IPS-20b (cell line): ENCODE data around the gene TRIM63.

ENCODE experiments used
- H3K27ac ChIP-seq: one replicate; pipeline ENCODE4 v1.5.1; 2013; ENCODE audit warnings: low read length
- H3K27me3 ChIP-seq: 2 replicates; pipeline ENCODE4 v1.6.1; 2013; ENCODE audit warnings: mild to moderate bottlenecking, low read length, inconsistent platforms; ENCODE audit not compliant: insufficient read depth
- H3K36me3 ChIP-seq: 2 replicates; pipeline ENCODE4 v1.6.1; 2013; ENCODE audit warnings: low read depth, mild to moderate bottlenecking, inconsistent platforms, low read length, moderate library complexity; ENCODE audit not compliant: insufficient read depth
- H3K4me1 ChIP-seq: 2 replicates; pipeline ENCODE4 v1.6.1; 2013; ENCODE audit warnings: mild to moderate bottlenecking, control low read depth, inconsistent platforms, low read length, moderate library complexity; ENCODE audit not compliant: insufficient read depth
- H3K4me3 ChIP-seq: 2 replicates; pipeline ENCODE4 v1.5.1; 2013; ENCODE audit warnings: mild to moderate bottlenecking, low read length, inconsistent platforms
- H3K9ac ChIP-seq: 2 replicates; pipeline ENCODE4 v1.6.1; 2013; ENCODE audit warnings: low read depth, mild to moderate bottlenecking, inconsistent platforms, low read length, moderate library complexity
- H3K9me3 ChIP-seq: 2 replicates; pipeline ENCODE4 v1.6.1; 2013; ENCODE audit warnings: mild to moderate bottlenecking, low read depth, low read length, inconsistent platforms; ENCODE audit not compliant: insufficient read depth

The TRIM63 gene

GRCh38 chr1:26070296-26070962 is 3.0 kb upstream of the TRIM63 start:
- Histone ChIP-seq H3K4me1 (no peaks in the 10 kb centered on the region), H3K9me3 (no peaks in the 10 kb centered on the region), H3K4me3 (no peak overlapping the region), H3K27ac (no peak overlapping the region), H3K27me3 (no peaks in the 10 kb centered on the region), H3K9ac (no peak overlapping the region), H3K36me3 (no peaks in the 10 kb centered on the region)

- no peak overlapping the region for H3K27ac ChIP-seq
- no peak overlapping the region for H3K4me3 ChIP-seq
- H3K36me3 ChIP-seq = no peaks in the 10 kb centered on the region
- H3K9me3 ChIP-seq = no peaks in the 10 kb centered on the region
- H3K4me1 ChIP-seq = no peaks in the 10 kb centered on the region
- no peak overlapping the region for H3K9ac ChIP-seq
- H3K27me3 ChIP-seq = no peaks in the 10 kb centered on the region
Measured at GRCh38 chr1:26069941-26070295, 2.5 kb upstream of the TRIM63 start.

DNA sequence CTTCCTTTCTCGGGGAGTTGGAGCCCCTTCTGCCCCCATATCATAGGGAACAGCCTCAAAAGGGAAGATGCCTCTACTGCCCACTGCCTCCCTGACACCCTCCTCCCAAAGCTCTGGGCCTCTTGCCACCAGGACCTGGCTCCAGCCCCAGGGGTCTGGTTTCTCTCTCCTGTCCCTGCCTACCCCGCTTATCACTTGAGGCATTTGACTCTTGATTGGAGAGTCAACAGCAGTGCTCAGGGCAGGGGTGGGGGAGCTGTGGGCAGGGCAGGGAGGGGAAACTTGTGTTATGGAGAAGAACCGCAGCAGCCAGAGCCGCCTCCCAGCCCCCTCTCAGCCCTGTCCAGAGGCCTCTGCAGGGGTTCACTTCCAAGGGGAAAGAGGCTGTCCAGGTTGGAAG is 573 bp downstream of the TRIM63 start:
- Histone ChIP-seq H3K36me3 (no peaks in the 10 kb centered on the region), H3K9ac (no peak overlapping the region), H3K4me1 (no peaks in the 10 kb centered on the region), H3K27me3 (no peaks in the 10 kb centered on the region), H3K27ac (no peak overlapping the region), H3K9me3 (no peaks in the 10 kb centered on the region), H3K4me3 (no peak overlapping the region)

GRCh38 chr1:26066160-26066559 is 1.3 kb downstream of the TRIM63 start:
- Histone ChIP-seq H3K9ac (no peak overlapping the region), H3K27me3 (no peaks in the 10 kb centered on the region), H3K27ac (no peak overlapping the region), H3K4me3 (no peak overlapping the region), H3K9me3 (no peaks in the 10 kb centered on the region), H3K36me3 (no peaks in the 10 kb centered on the region), H3K4me1 (no peaks in the 10 kb centered on the region)

- no peak overlapping the region for H3K9ac ChIP-seq
- H3K36me3 ChIP-seq = no peaks in the 10 kb centered on the region
- no peaks in the 10 kb centered on the region; the same call in 1 of the 2 replicates for H3K27me3 ChIP-seq
- no peaks in the 10 kb centered on the region for H3K9me3 ChIP-seq
- no peak overlapping the region for H3K27ac ChIP-seq
- no peak overlapping the region for H3K4me3 ChIP-seq
- H3K4me1 ChIP-seq = no peaks in the 10 kb centered on the region
Measured at GRCh38 chr1:26064553-26064952, 2.9 kb downstream of the TRIM63 start.

GRCh38 chr1:26060832-26061574 is 6.4 kb downstream of the TRIM63 start:
- Histone ChIP-seq H3K27me3 (peaks cover 17% of the 10 kb centered on the region; the same call in 1 of the 2 replicates), H3K27ac (no peak overlapping the region)

GRCh38 chr1:26059906-26060305 is 7.5 kb downstream of the TRIM63 start:
- H3K27me3 ChIP-seq = peaks cover 17% of the 10 kb centered on the region; the same call in 1 of the 2 replicates
- H3K4me3 ChIP-seq = no peak overlapping the region
- H3K9ac ChIP-seq = no peak overlapping the region
- no peaks in the 10 kb centered on the region for H3K4me1 ChIP-seq
- H3K36me3 ChIP-seq = no peaks in the 10 kb centered on the region
- no peaks in the 10 kb centered on the region for H3K9me3 ChIP-seq
- no peak overlapping the region for H3K27ac ChIP-seq

More at GRCh38 chr1:26060832-26061574, 6.4 kb downstream of the TRIM63 start:
- Histone ChIP-seq H3K4me1 (no peaks in the 10 kb centered on the region), H3K36me3 (no peaks in the 10 kb centered on the region), H3K4me3 (no peak overlapping the region), H3K9me3 (no peaks in the 10 kb centered on the region), H3K9ac (no peak overlapping the region)

GRCh38 chr1:26058052-26058595 is 9.3 kb downstream of the TRIM63 start:
- no peaks in the 10 kb centered on the region for H3K9me3 ChIP-seq
- H3K27me3 ChIP-seq = peaks cover 28% of the 10 kb centered on the region
- H3K27ac ChIP-seq = no peak overlapping the region
- H3K9ac ChIP-seq = no peak overlapping the region
- no peaks in the 10 kb centered on the region for H3K36me3 ChIP-seq
- H3K4me1 ChIP-seq = no peaks in the 10 kb centered on the region
- no peak overlapping the region for H3K4me3 ChIP-seq

DNA sequence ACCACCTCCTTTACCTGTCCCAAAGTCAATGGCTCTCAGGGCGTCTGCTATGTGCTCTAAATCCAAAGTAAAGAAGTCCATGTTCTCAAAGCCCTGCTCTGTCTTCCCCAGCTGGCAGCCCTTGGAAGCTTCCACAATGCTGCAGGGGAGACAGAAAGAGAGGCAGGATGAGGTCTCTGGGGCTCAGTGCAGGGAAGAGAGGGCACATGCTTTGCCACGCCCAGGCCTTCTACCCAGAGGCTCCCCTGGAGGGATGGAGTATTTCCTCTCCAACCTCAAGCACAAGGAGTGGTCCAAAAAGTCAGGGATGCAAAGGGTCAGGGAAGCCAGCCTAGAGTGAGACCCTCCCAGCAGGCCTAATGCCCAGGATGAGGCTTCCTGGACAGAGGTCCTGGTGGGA is 10.2 kb downstream of the TRIM63 start:
- no peaks in the 10 kb centered on the region for H3K9me3 ChIP-seq
- H3K9ac ChIP-seq = no peak overlapping the region
- no peaks in the 10 kb centered on the region for H3K36me3 ChIP-seq
- no peak overlapping the region for H3K4me3 ChIP-seq
- H3K4me1 ChIP-seq = no peaks in the 10 kb centered on the region
- H3K27ac ChIP-seq = no peak overlapping the region
- H3K27me3 ChIP-seq = peaks cover 28% of the 10 kb centered on the region

DNA sequence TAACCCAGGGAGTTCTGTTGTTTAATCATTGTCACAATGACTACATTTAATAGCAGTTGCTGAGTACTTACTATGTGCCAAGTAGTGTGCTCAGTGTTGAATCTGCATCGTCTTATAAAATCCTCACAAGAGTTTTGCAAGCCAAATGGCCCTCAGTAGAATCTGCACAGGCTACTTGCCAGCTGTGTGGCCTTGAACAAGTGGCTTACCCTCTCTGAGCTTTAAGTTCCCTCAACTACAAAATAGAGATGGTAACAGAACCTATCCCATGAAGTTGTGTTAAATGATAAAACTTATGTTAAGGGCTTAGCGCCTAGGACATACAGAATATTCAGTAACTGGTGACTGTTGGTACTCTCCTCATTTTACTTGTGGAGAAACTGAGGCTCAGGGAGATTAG is 12.4 kb downstream of the TRIM63 start:
- H3K9me3 ChIP-seq = no peaks in the 10 kb centered on the region

DNA sequence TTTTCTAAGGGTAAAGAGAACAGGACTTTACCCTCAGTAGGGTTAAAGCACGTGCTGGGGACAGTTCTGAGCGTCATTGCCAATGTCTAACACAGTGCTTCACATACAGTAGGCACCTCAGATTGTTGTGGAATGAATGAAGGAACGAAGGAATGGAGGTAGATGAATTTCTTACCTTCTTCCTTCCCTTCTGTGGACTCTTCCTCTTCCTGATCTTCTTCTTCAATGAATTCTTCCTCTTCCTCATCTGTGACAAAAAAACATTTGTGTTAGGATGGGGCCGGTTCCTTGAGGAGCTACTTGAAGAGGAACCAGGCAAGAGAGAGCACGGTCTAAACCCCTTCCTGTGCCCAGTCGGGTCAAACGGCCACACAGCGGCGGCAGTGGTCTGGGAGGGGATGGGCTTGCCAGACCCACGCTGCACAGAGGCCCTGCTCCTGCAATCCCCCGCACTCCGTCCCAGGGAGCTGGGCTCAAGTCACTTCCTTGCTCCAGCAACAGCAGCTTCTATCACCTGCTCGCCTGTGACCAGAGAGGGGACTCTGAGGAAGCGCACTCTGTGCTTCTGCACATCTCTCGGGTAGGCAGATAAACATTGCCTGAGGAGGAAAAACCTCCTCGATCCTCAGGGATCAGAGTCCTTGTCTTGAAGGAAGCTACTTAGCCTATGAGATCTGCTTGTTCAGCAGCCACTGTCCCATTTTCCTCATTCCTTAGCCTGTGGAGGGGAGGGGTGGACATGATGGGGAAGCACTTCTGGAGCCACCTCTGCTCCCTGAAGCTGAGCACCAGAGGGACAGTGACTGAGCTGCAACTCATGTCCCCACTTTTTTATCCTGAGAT is 13.5 kb downstream of the TRIM63 start:
- H3K27me3 ChIP-seq = peaks cover 45% of the 10 kb centered on the region
- H3K4me1 ChIP-seq = no peaks in the 10 kb centered on the region
- H3K36me3 ChIP-seq = no peaks in the 10 kb centered on the region
- H3K4me3 ChIP-seq = no peak overlapping the region
- H3K27ac ChIP-seq = no peak overlapping the region
- no peak overlapping the region for H3K9ac ChIP-seq
- H3K9me3 ChIP-seq = no peaks in the 10 kb centered on the region

More for the DNA sequence above, 12.4 kb downstream of the TRIM63 start:
- peaks cover 38% of the 10 kb centered on the region for H3K27me3 ChIP-seq
- no peak overlapping the region for H3K27ac ChIP-seq
- H3K36me3 ChIP-seq = no peaks in the 10 kb centered on the region
- no peak overlapping the region for H3K4me3 ChIP-seq
- H3K4me1 ChIP-seq = no peaks in the 10 kb centered on the region
- H3K9ac ChIP-seq = no peak overlapping the region
